GM12864 (cell line): ENCODE measurements around the gene ZNF689.

Experiments
- DNase-seq: peaks from one replicate; pipeline ENCODE4 v3.0.0-alpha.2; 2011; ENCODE audit warnings: low read depth
- H3K4me3 ChIP-seq: 2 replicates; pipeline ENCODE4 v1.5.1; 2011; ENCODE audit warnings: mild to moderate bottlenecking, low read depth, low read length, control low read depth
- TF ChIP-seq, protein P1 (sequence below): IDR thresholded peaks from 2 replicates; pipeline ENCODE4 v1.5.1; 2011; ENCODE audit warnings: low read depth, mild to moderate bottlenecking, moderate library complexity, low read length, control low read depth, inconsistent platforms; ENCODE audit errors: missing control alignments

Gene ZNF689

DNA sequence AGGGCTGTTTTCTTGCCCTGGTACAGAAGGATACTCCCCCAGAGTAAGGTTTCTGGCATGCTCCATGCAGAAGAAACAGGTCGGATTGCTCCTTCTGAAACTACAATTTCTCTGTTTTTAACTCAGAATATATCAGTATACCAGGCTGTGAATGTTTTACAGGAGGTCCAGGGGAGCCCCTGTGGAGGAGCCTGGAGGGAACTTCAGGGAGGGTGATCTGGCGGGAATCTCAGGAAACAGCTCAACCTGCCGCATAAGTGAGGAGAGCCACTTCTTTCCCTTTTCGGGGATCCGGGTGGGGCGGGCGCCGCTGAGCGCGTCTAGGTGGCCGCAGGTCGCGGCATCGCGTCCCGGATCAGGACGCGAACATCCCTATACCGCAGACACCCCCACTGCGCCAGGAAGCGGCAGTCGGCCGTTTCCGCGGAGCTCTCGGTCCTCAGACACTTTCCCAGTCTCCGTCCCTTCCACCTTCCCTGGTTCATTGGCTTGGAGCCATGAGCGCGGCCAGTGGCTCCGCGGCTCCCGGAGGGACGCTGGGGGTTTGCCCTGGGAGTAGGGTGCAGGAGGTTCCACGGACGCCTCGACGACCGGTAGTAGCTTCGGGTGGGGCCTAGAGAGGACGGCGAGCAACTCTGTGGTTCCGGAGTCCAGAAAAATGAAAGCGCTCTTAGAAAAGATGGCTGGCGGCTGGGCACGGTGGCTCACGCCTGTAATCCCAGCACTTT, 48.9 kb downstream of the ZNF689 start:
- TF ChIP-seq, protein P1, sequence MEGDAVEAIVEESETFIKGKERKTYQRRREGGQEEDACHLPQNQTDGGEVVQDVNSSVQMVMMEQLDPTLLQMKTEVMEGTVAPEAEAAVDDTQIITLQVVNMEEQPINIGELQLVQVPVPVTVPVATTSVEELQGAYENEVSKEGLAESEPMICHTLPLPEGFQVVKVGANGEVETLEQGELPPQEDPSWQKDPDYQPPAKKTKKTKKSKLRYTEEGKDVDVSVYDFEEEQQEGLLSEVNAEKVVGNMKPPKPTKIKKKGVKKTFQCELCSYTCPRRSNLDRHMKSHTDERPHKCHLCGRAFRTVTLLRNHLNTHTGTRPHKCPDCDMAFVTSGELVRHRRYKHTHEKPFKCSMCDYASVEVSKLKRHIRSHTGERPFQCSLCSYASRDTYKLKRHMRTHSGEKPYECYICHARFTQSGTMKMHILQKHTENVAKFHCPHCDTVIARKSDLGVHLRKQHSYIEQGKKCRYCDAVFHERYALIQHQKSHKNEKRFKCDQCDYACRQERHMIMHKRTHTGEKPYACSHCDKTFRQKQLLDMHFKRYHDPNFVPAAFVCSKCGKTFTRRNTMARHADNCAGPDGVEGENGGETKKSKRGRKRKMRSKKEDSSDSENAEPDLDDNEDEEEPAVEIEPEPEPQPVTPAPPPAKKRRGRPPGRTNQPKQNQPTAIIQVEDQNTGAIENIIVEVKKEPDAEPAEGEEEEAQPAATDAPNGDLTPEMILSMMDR = no peak
- H3K4me3 ChIP-seq = peak overlapping the region; percentile 63
- no peak for DNase-seq

DNA sequence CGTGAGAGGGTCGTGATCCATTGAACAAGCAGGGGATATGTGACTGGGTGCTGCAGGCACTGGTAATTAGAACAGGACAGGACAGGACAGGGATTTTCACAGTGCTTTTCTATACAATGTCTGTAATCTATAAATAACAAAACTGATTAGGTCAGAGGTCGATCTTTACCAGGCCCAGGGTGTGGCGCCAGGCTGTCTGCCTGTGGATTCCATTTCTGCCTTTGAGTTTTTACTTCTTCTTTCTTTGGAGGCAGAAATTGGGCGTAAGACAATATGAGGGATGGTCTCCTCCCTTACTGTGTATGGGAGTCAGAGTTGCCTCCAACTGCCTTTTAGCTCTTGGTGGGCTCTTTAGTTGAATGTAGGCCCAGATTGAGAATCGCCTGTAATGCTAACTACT, 50.5 kb downstream of the ZNF689 start:
- TF ChIP-seq, protein P1 = no peak
- H3K4me3 ChIP-seq = no peak overlapping the region
- no peak for DNase-seq

DNA sequence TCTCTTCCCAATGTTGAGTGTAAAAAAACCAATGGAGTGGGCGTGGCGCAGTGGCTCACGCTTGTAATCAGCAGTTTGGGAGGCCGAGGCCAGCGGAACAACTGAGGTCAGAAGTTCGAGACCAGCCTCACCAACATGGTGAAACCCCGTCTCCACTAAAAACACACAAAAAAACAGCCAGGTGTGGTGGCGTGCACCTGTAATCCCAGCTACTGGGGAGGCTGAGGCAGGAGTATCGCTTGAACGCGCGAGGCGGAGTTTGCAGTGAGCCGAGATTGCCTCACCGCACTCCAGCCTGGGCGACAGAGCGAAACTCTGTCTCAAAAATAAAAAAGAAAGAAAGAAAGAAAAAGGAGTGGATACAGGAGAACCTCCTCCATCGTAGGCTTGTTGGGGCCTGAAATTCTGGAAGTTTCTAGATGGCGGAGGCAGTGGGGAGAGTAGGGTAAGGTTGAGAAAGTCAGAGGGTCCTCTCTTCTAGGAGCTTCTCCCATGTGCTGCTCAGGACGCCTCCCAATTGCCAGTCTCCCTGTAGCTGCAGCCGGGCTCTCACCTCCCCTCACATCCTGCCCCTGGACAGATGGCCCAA, 51.3 kb downstream of the ZNF689 start:
- TF ChIP-seq, protein P1 = no peak
- no peak for DNase-seq
- peak overlapping the region; percentile 85 for H3K4me3 ChIP-seq

GRCh38 chr16:30557957-30558788, 52.0 kb downstream of the ZNF689 start, which contains the start of gene ZNF764:
Gene ZNF764, minus strand, starts transcription at chr16:30558374. Its CDS starts 192 bp downstream, at chr16:30558182.
- TF ChIP-seq, protein P1 = peak; percentile 30
- peak within 1 kb of the TSS; percentile 85 for H3K4me3 ChIP-seq
- DNase-seq = peak; percentile 93

DNA sequence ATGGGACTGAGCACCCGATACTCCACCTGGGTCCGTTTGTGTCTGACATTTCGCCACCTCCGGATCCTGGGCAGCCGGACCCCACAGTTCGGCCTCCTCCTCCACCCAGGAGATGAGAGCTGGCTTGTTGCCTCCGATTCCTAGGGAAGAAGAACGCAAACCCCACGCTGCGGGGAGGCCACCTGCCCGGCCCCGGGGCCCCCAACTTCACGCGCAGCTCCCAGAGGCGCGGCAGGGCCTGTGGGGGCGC, 52.6 kb downstream of the ZNF689 start:
- TF ChIP-seq, protein P1 = no peak
- DNase-seq = no peak
- peak overlapping the region; percentile 85 for H3K4me3 ChIP-seq

- TF ChIP-seq, protein P1 = no peak
- no peak overlapping the region for H3K4me3 ChIP-seq
- no peak for DNase-seq
Measured at GRCh38 chr16:30556125-30556473, 54.1 kb downstream of the ZNF689 start.
